NCI-H82 treated with DMSO at 0.1 percent for 48 hours (cell line): Measurements from ENCODE around the gene MED7.
"Not testable (repeated sequence)": the region's sequence is repeated elsewhere in the genome, so short reads cannot be mapped to it uniquely, and the experiment has no call there.

ENCODE experiments used
- DNase-seq: peaks from one replicate; lab custom pipeline; 2025; ENCODE audit not compliant: unreplicated experiment; lab: John Stamatoyannopoulos, UW

Gene MED7

DNA sequence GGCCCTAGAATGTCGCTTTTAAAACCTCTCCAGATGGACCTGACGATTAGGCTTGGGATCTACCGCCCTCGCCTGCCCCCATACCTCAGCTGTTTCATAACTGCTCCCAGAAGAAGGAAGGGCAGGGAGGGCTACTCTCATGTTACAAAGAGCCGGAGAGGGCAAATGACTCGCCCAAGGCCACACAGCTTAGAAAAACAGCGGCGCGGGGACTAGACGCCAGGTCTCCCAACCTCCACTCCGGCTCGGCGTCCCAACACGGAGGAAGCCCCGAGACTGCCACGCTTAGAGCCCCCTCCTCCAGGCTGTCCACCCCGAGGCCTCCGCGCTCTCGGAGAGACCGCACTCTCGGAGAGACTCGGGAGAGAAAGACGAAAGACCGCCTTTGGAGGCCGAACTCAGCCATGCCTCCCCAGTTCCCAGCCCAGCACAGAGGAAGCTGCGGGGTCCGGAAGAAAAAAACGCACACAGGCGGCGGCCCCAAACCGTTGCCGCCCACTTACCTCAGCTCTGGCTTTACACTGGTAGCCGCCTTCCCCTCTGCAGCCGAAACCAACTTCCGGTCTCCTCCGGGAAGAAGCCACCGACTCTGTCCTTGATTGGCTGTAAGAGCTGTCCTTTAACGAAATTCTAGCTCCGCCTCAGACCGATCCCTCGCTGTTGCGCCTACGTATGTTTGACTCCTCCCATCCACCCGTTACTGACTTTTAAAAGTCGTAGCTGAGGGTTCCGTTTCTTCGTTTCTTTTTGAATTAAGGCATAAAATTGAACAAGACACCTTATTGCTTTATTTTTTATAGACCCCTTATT is at the start of gene MED7:
MED7 (minus strand) TSS at position 549 of the 810 bp plus-strand sequence. CDS start 3,434 bp downstream, outside the sequence.
- DNase-seq = peak; percentile 96

- DNase-seq = no peak
Observed at GRCh38 chr5:157189223-157189622, 46.6 kb upstream of the MED7 start.

- no peak for DNase-seq
Observed at GRCh38 chr5:157188270-157188669, 45.6 kb upstream of the MED7 start.

GRCh38 chr5:157187046-157187754 is 44.5 kb upstream of the MED7 start:
- no peak for DNase-seq

- no peak for DNase-seq
Observed at GRCh38 chr5:157186309-157187045, 43.8 kb upstream of the MED7 start.

DNA sequence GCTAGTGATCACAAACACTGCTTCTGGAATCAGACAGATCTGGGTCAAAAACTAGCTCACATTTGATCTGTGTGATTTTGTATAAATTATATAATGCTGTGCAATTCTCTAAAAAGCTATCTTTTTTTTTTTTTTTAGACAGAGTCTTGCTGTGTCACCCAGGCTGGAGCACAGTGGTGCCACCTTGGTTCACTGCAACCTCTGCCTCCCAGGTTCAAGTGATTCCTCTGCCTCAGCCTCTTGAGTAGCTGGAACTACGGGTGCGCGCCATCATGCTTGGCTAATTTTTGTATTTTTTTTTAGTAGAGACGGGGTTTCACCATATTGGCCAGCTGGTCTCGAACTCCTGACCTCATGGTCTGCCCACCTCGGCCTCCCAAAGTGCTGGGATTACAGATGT is 42.5 kb upstream of the MED7 start:
- not testable (repeated sequence) for DNase-seq

- no peak for DNase-seq
Observed at GRCh38 chr5:157184117-157184670, 41.5 kb upstream of the MED7 start.

DNA sequence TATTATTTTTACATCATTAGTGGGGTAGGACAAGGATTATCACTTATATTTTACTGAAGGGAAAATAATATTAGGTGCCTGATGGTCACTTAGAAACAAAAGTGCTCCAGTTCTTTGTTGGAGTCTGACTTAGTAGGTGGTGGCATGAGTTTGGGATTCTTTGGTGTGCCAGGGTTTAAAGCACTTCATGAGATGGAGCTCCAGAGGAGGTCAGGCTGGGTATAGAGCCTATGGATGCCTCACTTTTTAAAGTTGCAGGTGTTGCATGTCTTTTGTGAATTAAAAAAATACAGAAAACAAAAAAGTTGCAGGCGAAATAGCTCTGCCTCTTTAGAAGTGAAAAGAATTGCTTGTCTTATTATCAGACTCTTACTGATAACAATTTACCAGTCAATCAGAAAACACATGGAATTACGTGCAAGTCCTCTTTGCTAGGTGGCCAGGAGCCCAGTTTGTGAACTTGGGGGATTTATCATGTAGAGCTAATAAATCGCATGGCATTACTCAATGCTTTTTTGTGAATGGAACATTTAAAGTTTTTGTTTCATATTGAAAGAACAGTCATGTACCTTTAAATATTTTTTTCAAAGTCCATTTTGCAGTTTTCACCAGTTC is 39.6 kb upstream of the MED7 start:
- DNase-seq = no peak

DNA sequence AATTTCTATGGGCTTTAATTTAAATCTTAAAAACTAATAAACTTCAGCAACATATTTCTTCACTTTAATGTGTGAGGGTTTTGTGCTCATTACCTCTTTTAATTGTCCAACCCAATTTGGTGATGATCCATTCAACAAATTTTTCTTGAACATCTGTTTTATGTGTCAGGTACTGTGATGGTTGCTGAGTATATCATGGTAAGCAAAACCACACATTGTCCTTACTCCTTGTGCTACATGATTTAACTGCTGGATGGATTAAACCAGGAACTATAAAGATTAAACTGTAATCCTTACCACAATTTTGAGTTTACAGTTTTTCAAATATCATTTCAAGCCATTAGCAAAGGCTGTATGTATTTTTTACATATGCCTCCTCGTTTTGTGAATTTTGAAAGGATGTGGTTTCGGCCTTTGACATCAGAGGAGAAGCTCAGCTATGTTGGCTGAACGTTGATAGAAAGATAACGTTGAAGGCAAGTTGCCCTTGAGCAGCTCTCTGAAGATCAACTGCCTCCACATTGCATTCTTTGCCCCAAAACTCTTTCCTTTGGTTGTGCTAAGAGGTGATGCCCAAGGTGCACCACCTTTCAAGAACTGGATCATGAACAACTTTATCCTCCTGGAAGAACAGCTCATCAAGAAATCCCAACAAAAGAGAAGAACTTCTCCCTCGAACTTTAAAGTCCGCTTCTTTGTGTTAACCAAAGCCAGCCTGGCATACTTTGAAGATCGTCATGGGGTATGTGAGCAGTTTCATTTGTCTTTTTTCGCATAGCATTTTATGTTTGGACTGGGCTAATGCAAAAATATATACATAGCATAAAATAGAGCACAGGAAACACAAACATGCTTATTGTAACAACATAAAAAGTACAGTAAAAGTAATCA is 38.0 kb upstream of the MED7 start, which contains the start of gene ITK:
ITK (plus strand) TSS at position 467 of the 891 bp plus-strand sequence; CDS start at position 605, 138 bp downstream.
- no peak for DNase-seq

- no peak for DNase-seq
Observed at GRCh38 chr5:157178966-157179365, 36.3 kb upstream of the MED7 start.

DNA sequence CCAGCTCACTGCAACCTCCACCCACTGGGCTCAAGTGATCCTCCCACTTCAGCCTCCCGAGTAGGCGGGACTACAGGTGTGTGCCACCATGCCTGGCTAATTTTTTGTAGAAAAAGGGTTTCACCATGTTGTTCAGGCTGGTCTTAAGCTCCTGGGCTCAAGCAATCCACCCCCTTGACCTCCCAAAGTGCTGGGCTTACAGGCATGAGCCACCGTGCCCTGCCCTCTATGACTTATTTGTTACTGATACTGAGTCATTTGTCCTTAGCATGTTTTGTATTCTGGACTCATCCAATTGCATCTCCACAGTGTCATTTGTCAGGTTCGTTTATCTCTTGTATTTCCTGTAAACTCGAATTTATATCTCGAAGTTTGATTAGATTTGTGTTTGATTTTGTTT is 35.3 kb upstream of the MED7 start:
- no peak for DNase-seq

DNA sequence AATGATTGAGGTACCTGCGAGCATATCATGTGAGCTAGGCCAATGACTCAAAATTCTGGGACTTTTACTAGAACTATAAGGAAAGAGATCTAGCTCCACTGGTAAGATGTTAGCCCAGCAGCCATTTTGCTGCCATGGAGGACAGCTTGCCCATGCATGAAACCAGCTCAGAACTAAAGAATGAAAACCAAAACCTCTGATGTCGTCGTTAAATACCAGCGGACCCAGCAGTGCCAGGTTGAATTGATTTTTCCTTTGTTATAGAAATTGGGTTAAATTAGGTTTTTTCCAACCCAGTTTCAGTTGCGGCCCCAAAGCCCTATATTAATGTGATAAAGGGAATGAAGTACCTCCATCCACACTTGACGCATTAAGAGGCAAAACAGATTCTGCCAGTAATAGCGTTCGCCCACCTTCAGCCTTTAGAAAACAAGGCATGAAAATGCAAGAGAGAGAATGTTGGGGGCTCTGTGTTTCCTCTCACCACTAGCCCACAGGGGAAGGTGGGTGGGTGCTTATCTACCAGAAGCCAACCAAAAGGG is 32.5 kb upstream of the MED7 start:
- no peak for DNase-seq

- DNase-seq = no peak
Observed at GRCh38 chr5:157172403-157172802, 29.7 kb upstream of the MED7 start.

DNA sequence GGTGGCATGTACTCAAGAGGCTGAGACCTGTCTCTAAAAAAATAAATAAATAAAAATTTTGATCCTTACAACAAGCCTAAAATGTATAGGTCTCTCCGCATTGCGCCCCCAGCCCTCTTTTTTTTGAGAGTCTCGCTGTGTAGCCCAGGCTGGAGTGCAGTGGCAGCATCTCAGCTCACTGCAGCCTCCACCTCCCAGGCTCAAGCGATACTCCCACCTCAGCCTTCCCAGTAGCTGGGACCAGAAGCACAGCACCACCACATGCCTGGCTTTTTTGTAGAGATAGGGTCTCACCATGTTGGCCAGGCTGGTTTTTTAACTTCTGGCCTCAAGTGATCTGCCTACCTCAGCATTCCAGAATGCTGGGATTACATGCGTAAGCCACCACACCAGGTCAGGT is 25.6 kb upstream of the MED7 start:
- DNase-seq = no peak

GRCh38 chr5:157167214-157167621 is 24.6 kb upstream of the MED7 start:
- DNase-seq = no peak

- no peak for DNase-seq
Observed at GRCh38 chr5:157166214-157167213, 23.8 kb upstream of the MED7 start, which contains the start of gene GARIN3. TSS of gene GARIN3 (minus strand) at chr5:157166264. CDS start at chr5:157166168, 96 bp downstream.

DNA sequence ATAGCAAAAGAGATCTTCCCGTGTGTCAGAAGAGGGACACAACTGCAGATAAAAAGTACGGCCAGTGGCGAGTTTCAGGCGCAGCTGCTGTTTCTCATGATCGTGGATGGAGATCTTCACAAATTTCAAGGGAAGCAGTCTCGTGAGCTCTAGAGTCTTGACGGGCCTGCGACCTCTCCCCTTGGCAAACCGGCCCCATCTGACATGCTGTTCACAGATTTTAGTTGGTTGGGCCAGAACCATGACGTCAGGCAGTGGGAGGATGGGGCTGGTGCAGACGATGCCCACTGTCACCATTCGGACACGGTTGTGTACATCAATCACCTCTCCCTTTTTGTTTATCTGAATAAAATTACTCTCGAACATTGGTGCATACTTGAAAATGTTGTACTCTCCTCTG is 23.0 kb upstream of the MED7 start:
- DNase-seq = no peak

- DNase-seq = no peak
Observed at GRCh38 chr5:157165261-157165660, 22.6 kb upstream of the MED7 start.
